ENCODE data around the gene ZNF865.

ZNF865 gene

DNA sequence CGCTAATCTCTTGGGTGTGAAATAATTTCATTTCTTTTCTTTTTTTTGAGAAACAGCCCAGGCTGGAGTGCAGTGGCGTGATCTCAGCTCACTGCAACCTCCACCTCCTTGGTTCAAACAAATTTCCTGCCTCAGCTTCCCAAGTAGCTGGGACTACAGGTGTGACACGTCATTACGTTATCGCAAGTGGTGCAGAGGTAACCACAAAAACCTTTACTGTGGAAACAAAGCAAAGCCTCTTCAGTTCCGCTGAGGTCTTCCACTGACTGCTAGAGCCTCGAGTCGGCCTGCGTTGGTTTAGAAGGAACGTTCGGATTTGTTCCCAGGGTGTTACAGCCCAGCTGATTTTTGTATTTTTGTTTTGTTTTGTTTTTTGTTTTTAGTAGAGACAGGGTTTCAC, 20.9 kb downstream of the ZNF865 start:
- DNase-seq = peak; percentile 53

- peak; percentile 84 for DNase-seq
These were observed 27.0 kb downstream of the ZNF865 start for GRCh38 chr19:55632463-55632834.

DNA sequence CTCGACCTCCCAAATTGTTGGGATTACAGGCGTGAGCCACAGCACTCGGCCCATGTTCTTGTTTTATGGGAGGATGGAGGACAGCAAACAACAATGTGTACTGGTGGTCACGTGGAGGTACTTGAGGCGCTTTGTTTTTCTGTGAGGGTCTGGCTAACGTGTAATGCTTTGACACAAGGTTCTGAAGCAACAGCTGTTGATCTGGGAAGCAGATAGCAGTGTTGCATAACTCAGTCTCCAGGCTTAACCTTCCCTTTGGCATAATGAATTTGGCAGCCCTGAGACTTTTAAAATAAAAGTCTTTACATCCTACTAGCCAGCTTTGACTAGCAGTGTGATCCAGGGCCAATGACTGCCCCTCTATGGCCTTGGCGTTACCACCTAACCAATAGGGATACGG, 28.4 kb downstream of the ZNF865 start:
- DNase-seq = no peak

DNA sequence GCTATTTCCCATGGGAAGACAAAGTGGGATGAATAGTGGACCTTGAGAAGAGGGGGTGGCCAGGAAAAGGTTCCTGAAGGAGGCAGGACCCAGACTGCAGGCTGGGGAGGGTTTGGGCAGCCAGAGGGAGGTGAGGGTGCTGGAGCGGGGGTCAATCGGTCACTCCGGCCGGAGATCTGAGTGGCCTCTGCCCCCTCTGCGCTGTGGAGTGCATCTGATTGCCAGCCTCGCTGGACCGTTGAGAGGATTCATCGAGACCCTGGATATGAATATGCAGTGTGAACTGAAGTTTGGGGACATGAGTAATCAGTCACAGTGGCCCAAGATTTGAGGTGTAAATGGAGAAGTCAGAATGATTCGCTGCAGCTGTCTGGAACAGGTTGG, 29.9 kb downstream of the ZNF865 start:
- peak; percentile 10 for DNase-seq

DNA sequence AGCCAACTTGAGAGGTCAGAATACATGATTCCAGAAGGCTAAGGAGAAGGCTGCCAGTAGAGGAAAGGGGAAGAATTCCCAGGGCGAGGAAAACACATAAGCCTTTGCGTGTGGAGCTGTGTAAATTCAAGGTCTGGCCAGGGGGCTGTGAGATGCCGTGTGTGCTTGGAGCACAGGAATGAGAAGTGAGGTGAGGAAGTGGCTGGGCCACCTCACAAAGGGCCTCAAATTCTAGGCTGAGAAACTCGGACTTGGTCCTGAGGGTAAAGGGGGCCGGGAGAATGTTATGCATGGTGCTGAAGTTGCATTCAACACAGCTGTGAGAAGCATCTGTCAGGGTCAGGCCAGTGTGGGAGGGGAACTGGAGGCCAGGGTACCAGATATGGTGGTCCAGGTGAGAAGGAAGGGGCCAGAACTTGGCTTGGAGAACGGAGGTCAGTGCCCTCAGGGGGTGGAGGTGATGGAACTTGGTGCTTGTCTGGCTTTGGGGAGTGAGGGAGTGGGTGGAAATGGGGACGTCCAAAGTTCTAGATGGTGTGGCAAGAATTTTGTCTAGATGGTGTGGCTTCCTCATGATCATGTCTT, 30.5 kb downstream of the ZNF865 start:
- no peak for DNase-seq

DNA sequence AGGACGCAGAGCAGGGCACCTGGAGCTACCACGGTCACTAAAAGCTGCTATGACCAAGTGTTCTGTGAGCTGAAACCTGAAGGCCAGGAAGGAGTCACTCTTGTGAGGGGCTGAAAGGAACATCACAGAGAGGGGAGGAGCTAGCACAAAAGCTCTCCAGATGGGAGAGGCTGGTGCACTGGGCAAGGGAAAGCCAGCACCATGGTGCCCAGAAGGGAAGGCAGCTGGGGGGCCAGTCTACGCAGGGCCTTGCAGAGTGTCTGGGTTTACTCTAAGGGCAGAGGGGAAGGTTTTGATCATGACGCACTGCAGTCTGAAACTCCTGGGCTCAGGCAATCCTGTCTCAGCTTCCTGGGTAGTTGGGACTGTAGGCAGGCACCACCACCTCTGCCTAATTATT, 31.3 kb downstream of the ZNF865 start:
- DNase-seq = no peak

DNA sequence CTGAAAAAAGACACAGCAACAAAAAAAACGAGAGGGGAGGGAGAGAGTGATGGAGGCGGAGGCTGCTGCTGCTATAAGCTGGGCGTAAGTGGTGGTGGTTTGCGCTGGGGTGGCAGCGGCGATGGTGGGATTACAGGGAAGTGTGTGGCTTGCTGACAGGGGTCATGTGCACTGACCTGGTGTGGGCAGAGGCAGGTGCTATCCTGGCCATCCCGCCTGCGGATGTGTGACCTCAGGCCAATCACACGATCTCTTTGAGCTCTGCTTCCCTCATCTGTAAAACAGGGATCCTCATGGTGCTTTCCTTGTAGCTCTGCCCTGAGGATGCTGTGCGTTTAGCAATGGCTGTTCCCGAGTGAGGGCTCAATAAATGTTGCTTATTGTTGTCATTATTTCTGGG, 32.1 kb downstream of the ZNF865 start:
- DNase-seq = no peak

- peak; percentile 67 for DNase-seq
These were observed 33.5 kb downstream of the ZNF865 start for GRCh38 chr19:55638864-55639359.

DNA sequence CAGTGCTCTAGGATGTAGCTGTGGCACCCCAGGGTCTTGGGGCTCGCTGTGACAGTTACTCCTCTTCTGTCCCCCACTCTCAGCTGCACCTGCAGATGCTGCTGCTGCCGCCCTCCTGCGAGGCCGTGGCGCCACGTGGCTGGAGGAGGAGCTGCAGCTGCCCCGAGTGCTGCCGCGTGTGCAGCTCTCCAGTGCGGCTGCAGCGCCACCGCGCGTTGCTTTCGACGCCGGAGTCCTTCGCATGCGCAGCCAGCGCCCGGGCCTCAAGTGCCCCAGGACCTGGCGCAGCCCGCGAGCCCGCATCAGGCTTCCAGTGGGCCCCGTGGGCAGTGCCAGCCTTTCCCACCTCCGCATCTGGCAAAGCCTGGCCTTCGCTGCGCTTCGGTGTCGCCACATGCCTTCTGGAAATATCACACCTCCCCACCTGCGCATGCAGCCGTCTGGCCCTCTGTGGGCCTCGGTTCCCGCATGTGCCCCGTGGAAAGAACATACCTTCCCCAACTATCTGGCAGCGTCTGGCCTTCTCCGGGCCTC, 34.7 kb downstream of the ZNF865 start:
- DNase-seq = peak; percentile 77

- peak; percentile 67 for DNase-seq
These were observed 35.4 kb downstream of the ZNF865 start, which contains the start of gene ZNF580 for GRCh38 chr19:55640577-55641425. ZNF580 (plus strand) TSS chr19:55641002; CDS start chr19:55642509, 1,507 bp downstream.

DNA sequence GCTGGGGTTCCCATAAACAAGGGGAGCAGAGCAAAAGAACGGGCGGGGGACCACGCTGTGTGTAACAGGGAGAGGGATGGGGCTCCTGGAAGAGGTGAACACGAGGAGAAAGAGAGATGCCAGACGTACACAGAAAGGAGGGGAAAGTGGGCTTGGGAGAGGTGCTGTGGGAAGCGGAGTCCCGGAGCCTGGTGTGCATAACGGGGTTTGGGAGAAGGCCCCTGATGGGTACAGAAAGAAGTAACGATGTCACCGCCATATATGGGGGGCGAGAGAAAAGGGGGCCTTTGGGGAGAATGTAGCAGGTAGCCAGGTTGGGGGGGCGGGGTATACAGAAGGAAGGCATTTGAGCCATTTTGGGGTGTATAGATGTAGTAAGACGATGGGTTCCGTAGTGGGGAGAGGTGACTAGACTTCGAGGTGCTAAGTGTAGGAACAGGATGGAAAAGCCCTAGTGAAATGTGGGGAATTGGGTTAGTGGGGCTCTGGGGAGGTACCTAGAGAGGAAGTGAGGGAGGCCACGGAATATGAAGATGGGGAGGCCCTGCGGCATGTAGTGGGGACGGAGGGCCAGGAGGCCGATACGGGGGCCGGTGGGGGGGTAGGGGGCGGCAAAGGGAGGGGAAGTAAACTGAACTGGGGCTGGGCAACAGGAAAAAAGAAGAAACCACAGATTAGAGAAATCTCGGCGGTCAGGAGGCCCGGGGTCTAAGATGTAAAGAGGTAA, 36.1 kb downstream of the ZNF865 start:
- peak; percentile 39 for DNase-seq

- peak; percentile 45 for DNase-seq
These were observed 36.9 kb downstream of the ZNF865 start for GRCh38 chr19:55642153-55643002.

DNA sequence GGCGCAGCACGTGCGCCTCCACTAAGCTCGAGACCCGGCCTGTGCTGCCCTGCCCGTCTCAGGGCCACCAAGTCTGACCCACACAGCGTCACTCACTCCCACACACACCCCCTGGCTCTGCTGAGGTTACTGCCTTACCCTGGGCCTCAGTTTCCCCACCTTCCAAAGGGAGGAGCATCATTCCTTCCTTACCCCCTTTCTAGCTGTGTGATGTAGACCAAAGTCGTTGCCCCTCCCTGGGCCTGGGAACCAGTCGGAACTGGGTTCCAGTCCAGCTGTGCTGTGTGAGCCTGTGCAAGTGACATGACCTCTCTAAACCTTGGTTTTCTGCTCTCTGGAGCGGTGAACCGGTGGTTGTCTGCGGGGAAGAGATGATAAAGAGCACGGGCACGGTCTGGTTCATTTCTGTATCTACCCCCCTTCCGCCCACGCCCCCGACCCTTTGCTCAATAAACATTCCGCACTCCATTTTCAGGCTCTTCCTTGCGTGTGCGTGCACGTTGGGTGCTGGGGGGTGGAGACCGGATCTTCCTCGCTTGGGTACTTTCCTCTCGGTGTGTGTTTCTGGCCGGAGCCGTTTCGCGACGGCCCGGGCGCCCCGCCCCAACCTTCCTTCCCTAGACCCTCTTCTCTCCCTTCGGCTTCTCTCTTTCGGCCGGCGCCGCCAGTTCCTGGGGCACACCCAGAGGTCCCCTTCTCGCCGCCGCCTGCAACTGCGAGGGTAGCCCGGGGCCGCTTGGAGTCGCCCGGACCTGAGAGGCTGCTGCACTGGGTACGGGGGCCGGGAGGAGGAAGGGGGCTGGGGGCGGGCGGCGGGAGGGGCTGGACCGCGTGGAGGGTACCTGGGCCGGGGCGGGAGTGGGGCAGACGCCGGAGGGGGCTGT, 37.8 kb downstream of the ZNF865 start, which contains the start of gene ZNF581:
TSS of gene ZNF581 (plus strand) at position 647 of the 884 bp plus-strand sequence. CDS start 923 bp downstream, outside the sequence.
- peak; percentile 85 for DNase-seq

- no peak for DNase-seq
These were observed 38.4 kb downstream of the ZNF865 start for GRCh38 chr19:55643887-55644176.

DNA sequence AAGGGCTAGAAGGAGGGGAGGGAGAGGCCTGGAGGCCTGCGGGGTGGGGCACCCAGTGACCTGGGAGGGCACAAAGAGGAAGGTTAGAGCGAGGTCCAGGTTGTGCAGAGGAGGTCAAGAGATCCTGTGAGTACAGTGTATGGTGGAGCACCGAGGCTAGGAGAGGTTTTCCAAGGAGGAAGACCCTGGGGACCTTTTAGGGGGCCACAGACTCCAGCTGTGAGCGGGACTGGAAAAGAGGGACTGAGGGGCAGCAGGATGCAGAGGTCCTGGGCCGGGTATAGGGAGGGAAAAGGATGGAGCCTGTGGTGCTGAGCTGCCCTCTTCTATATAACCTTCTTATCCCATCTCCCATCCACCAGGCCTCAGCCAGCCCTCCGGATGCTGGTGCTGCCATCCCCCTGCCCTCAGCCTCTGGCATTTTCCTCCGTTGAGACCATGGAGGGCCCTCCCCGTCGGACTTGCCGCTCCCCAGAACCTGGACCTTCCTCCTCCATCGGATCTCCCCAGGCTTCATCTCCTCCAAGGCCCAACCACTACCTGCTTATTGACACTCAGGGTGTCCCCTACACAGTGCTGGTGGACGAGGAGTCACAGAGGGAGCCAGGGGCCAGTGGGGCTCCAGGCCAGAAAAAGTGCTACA, 38.9 kb downstream of the ZNF865 start:
- DNase-seq = no peak

GRCh38 chr19:55644842-55645511, 39.5 kb downstream of the ZNF865 start:
- no peak for DNase-seq

- no peak for DNase-seq
These were observed 40.0 kb downstream of the ZNF865 start for GRCh38 chr19:55645512-55645881.

- no peak for DNase-seq
These were observed 41.7 kb downstream of the ZNF865 start for GRCh38 chr19:55646889-55647731.
